GM23248 (cell line): ENCODE measurements around the gene ZBTB4. TPM values are rescaled to one million over a fixed set of nuclear protein-coding genes. Genes with fewer than 3 reads are reported as not detected.

Source experiments
- DNase-seq: peaks from one replicate; pipeline ENCODE4 v3.0.0-alpha.2; 2015
- H2AFZ ChIP-seq: fragments of 200-600 bp; sonication (generic); 2 replicates; pipeline ENCODE4 v1.6.1; 2016; ENCODE audit warnings: antibody characterized with exemption
- H3F3A ChIP-seq: fragments of 200-600 bp; sonication (generic); 2 replicates; pipeline ENCODE4 v1.6.1; 2016; ENCODE audit warnings: mild to moderate bottlenecking, antibody characterized with exemption, mixed run types; ENCODE audit not compliant: insufficient read depth
- H3K27ac ChIP-seq: fragments of 200-600 bp; sonication (generic); 2 replicates; pipeline ENCODE4 v1.5.1; 2016; ENCODE audit warnings: mild to moderate bottlenecking
- H3K27me3 ChIP-seq: fragments of 200-600 bp; sonication (generic); replicated peaks from 2 replicates; pipeline ENCODE4 v1.6.1; 2016; ENCODE audit warnings: mild to moderate bottlenecking; ENCODE audit not compliant: insufficient read depth
- H3K36me3 ChIP-seq: fragments of 200-600 bp; sonication (generic); 2 replicates; pipeline ENCODE4 v1.6.1; 2016; ENCODE audit warnings: low read depth, mild to moderate bottlenecking
- H3K4me1 ChIP-seq: fragments of 200-600 bp; sonication (generic); 2 replicates; pipeline ENCODE4 v1.6.1; 2016; ENCODE audit warnings: mild to moderate bottlenecking; ENCODE audit not compliant: insufficient read depth
- H3K4me2 ChIP-seq: fragments of 200-600 bp; sonication (generic); one replicate; pipeline ENCODE4 v1.6.1; 2016; ENCODE audit warnings: mild to moderate bottlenecking; ENCODE audit not compliant: unreplicated experiment
- H3K4me3 ChIP-seq: fragments of 200-600 bp; sonication (generic); 2 replicates; pipeline ENCODE4 v1.5.1; 2016; ENCODE audit warnings: mild to moderate bottlenecking
- H3K79me2 ChIP-seq: fragments of 200-600 bp; sonication (generic); 2 replicates; pipeline ENCODE4 v1.6.1; 2016; ENCODE audit warnings: mild to moderate bottlenecking; ENCODE audit not compliant: insufficient read depth
- H3K9ac ChIP-seq: fragments of 200-600 bp; sonication (generic); 2 replicates; pipeline ENCODE4 v1.6.1; 2016; ENCODE audit warnings: mild to moderate bottlenecking
- H3K9me2 ChIP-seq: fragments of 200-600 bp; sonication (generic); 2 replicates; pipeline ENCODE4 v1.6.1; 2016; ENCODE audit warnings: mixed run types, mild to moderate bottlenecking, moderate library complexity; ENCODE audit not compliant: insufficient read depth
- H3K9me3 ChIP-seq: fragments of 200-600 bp; sonication (generic); one replicate; pipeline ENCODE4 v1.6.1; 2017; ENCODE audit warnings: low read depth
- H4K20me1 ChIP-seq: fragments of 200-600 bp; sonication (generic); 2 replicates; pipeline ENCODE4 v1.6.0; 2016; ENCODE audit not compliant: insufficient read depth
- EZH2 ChIP-seq: fragments of 200-600 bp; sonication (generic); IDR thresholded peaks from 2 replicates; pipeline ENCODE4 v1.6.1; 2018; ENCODE audit warnings: antibody characterized with exemption, mild to moderate bottlenecking; ENCODE audit not compliant: insufficient read depth, poor library complexity, severe bottlenecking
- EZH2phosphoT487 ChIP-seq: fragments of 200-600 bp; sonication (generic); IDR thresholded peaks from 2 replicates; pipeline ENCODE4 v1.6.1; 2018; ENCODE audit warnings: antibody characterized with exemption, moderate library complexity, mild to moderate bottlenecking, low read depth; ENCODE audit not compliant: insufficient read depth
- WGBS, 2 experiments: methylation state at CpG; one replicate each; pipeline ENCODE4 v1.1.6; 2015 to 2017; ENCODE audit warnings: low lambda C conversion rate in 2 of 2, low coverage in 1 of 2; ENCODE audit errors: missing lambda C conversion rate in 2 of 2; 5-methylcytosine and 5-hydroxymethylcytosine counted together
- in situ Hi-C: fragments of 300-500 bp; cut with MboI; formaldehyde crosslinking; loops from 2 replicates; pipeline ENCODE4 v1.15.0; 2020
- polyA plus RNA-seq: library from polyadenylated mRNA; unstranded; fragments of >200 nt; fragmentation: Nextera tagmentation; extraction: Ambion mirVana; gene quantifications from 2 replicates; pipeline ENCODE4 v1.2.1, GENCODE V29; 2016
- total RNA-seq: library from RNA; depleted of rRNA; stranded (reverse); fragments of >200 nt; shearing (Covaris generic); gene quantifications from 2 replicates; pipeline ENCODE4 v1.2.3, GENCODE V29; 2014

Gene ZBTB4
- total and polyA plus RNA-seq, 2 experiments from 2014 or later = 17.7 to 32.9 TPM

DNA sequence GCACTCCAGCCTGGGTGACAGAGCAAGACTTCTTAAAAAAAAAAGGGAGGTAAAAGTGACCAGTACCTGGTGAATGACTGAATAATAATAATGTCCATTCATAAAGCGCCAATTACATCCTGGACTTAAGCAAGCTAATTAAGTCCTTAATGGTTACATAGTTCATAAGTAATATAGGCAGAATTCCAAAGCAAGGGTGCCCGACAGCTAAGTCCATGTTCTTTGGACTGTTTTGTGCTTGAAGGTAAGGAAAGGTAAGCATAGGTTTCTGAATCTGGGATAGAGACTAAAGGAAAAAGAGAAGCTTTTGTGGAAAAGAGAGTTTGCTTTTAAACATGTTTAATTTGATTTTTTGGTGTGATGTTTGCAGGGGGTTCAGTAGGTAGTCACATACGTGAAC lies 14.5 kb upstream of the ZBTB4 start:
- H3K4me1 ChIP-seq = peaks cover 5% of the 10 kb centered on the region; the same call in 1 of the 2 replicates
- in situ Hi-C loops = no loop called here
- H3K9me3 ChIP-seq = no peaks in the 10 kb centered on the region
- H3K9ac ChIP-seq = no peak overlapping the region
- no peak for TF ChIP-seq EZH2phosphoT487
- no peak for TF ChIP-seq EZH2
- no peaks in the 10 kb centered on the region for H3K27me3 ChIP-seq
- no peak for DNase-seq
- H3K36me3 ChIP-seq = peaks cover 14% of the 10 kb centered on the region
- H3K27ac ChIP-seq = no peak overlapping the region
- H3K4me2 ChIP-seq = no peak overlapping the region
- H3K4me3 ChIP-seq = no peak overlapping the region
- no peaks in the 10 kb centered on the region for H3K9me2 ChIP-seq
- WGBS, 2 experiments = 97 to 99% methylated on average over 3 of the region's 3 CpGs
- H4K20me1 ChIP-seq = peaks cover 39% of the 10 kb centered on the region
- H3F3A ChIP-seq = peaks cover 4% of the 10 kb centered on the region; the same call in 1 of the 2 replicates
- H2AFZ ChIP-seq = no peak overlapping the region
- H3K79me2 ChIP-seq = peaks cover 98% of the 10 kb centered on the region

DNA sequence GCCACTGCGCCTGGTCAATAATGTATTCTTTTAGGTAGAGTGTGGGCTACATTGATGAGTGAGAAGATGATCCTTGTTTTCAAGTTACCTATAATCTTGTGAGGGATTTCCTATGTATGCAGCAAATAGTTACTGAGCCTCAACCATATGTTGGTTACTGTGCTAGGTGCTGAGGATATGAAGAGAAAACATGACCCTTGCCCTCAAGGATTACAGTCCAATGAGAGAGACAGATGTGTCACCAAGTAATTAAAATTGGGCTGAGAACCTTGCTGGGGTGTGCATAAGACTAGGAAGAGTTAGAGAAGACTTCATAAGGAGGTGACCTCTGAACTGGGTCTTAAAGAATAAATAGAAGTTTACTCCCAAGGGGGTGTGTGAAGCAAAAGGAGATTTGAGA lies 12.2 kb upstream of the ZBTB4 start:
- peaks cover 100% of the 10 kb centered on the region for H3K79me2 ChIP-seq
- peaks cover 20% of the 10 kb centered on the region for H3K4me1 ChIP-seq
- H3K27me3 ChIP-seq = no peaks in the 10 kb centered on the region
- no peak overlapping the region for H3K27ac ChIP-seq
- no peak overlapping the region for H3K9ac ChIP-seq
- no peaks in the 10 kb centered on the region for H3K9me2 ChIP-seq
- no peak overlapping the region for H3K4me3 ChIP-seq
- WGBS, 2 experiments = 100% methylated on average over 1 of the region's 1 CpG
- no peak overlapping the region for H2AFZ ChIP-seq
- H3K4me2 ChIP-seq = no peak overlapping the region
- no peak for DNase-seq
- H3K36me3 ChIP-seq = peaks cover 4% of the 10 kb centered on the region; the same call in 1 of the 2 replicates
- in situ Hi-C loops = no loop called here
- H4K20me1 ChIP-seq = peaks cover 48% of the 10 kb centered on the region
- TF ChIP-seq EZH2phosphoT487 (no peak), EZH2 (no peak)
- peaks cover 6% of the 10 kb centered on the region; the same call in 1 of the 2 replicates for H3F3A ChIP-seq
- H3K9me3 ChIP-seq = no peaks in the 10 kb centered on the region

DNA sequence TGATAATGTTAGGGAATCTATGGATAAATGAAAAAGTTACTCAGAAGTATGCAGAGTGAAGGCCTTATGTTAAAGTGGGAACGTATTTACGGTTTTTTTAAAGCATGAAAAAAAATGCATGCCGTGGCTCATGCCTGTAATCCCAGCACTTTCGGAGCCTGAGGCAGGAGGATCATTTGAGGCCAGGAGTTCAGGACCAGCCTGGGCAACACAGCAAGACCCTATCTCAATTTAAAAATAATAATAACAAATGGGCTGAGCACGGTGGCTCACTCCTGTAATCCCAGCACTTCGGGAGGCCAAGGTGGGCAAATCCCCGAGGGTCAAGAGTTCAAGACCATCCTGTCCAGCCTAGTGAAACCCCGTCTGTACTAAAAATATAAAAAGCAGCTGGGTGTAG lies 10.7 kb upstream of the ZBTB4 start:
- no peak for DNase-seq
- Histone ChIP-seq H3F3A (peaks cover 10% of the 10 kb centered on the region; the same call in 1 of the 2 replicates), H3K27ac (no peak overlapping the region), H3K9ac (no peak overlapping the region), H3K27me3 (no peaks in the 10 kb centered on the region), H3K36me3 (no peaks in the 10 kb centered on the region), H3K79me2 (peaks cover 100% of the 10 kb centered on the region), H3K4me2 (no peak overlapping the region), H3K9me3 (no peaks in the 10 kb centered on the region), H3K4me1 (peaks cover 23% of the 10 kb centered on the region), H3K4me3 (no peak overlapping the region), H4K20me1 (peaks cover 44% of the 10 kb centered on the region), H2AFZ (no peak overlapping the region), H3K9me2 (no peaks in the 10 kb centered on the region)
- TF ChIP-seq EZH2phosphoT487 = no peak
- TF ChIP-seq EZH2 = no peak
- in situ Hi-C loops = no loop called here
- WGBS, 2 experiments = 78% methylated on average over 8 of the region's 8 CpGs

DNA sequence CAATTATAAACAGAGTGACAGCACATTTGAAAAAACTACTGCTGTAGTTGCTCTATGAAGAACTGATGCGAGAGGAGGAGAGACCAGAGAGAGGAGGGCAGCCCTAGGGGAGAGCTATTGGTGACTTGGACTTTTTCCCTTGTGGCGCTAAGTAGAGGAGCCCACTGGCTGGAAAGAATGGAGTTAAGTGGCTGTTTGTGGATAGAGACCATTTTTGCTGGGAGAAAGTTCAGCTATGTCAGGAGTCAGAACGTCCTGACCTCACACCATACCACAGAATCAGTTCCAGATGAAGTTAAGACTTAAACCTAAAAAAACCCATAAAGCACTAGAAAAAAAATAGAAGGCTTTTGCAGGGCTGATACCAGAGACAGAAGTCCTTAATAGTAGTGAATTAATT lies 6.8 kb upstream of the ZBTB4 start:
- peak overlapping the region; percentile 95 for H3K4me3 ChIP-seq
- TF ChIP-seq EZH2 (no peak), EZH2phosphoT487 (no peak)
- DNase-seq = peak; percentile 64
- no peaks in the 10 kb centered on the region for H3K36me3 ChIP-seq
- H3K4me1 ChIP-seq = peaks cover 23% of the 10 kb centered on the region
- no peaks in the 10 kb centered on the region for H3K27me3 ChIP-seq
- in situ Hi-C loops = no loop called here
- peaks cover 23% of the 10 kb centered on the region; the same call in 1 of the 2 replicates for H4K20me1 ChIP-seq
- H3K9ac ChIP-seq = peak overlapping the region; percentile 99
- H3F3A ChIP-seq = peaks cover 13% of the 10 kb centered on the region; the same call in 1 of the 2 replicates
- no peaks in the 10 kb centered on the region for H3K9me2 ChIP-seq
- H3K9me3 ChIP-seq = no peaks in the 10 kb centered on the region
- H3K27ac ChIP-seq = peak overlapping the region; percentile 100
- peaks cover 84% of the 10 kb centered on the region for H3K79me2 ChIP-seq
- H3K4me2 ChIP-seq = peak overlapping the region; percentile 92
- 11 to 25% methylated on average over 3 of the region's 3 CpGs for WGBS, 2 experiments
- no peak overlapping the region for H2AFZ ChIP-seq

- Histone ChIP-seq H3K4me3 (peak overlapping the region; percentile 95), H3K79me2 (peaks cover 84% of the 10 kb centered on the region), H3K27ac (peak overlapping the region; percentile 100), H3K27me3 (no peaks in the 10 kb centered on the region), H3K4me1 (peaks cover 26% of the 10 kb centered on the region), H3K36me3 (no peaks in the 10 kb centered on the region), H3F3A (peaks cover 16% of the 10 kb centered on the region), H3K9me3 (no peaks in the 10 kb centered on the region), H3K4me2 (peak overlapping the region; percentile 92), H3K9ac (peak overlapping the region; percentile 99), H4K20me1 (peaks cover 16% of the 10 kb centered on the region; the same call in 1 of the 2 replicates), H3K9me2 (no peaks in the 10 kb centered on the region), H2AFZ (no peak overlapping the region)
- DNase-seq = no peak
- in situ Hi-C loops = no loop called here
- TF ChIP-seq EZH2phosphoT487 = no peak
- no peak for TF ChIP-seq EZH2
- WGBS, 2 experiments = 0% methylated on average over 17 to 19 of the region's 19 CpGs
Observed at GRCh38 chr17:7484919-7485377, 5.5 kb upstream of the ZBTB4 start.
